H7 (cell line): ENCODE results near the gene ENGASE. TPM values are rescaled to one million over a fixed set of nuclear protein-coding genes. Genes with fewer than 3 reads are reported as not detected.
A peak's percentile ranks its signal among the peaks of the same experiment; 100 is the strongest.
"Not testable (repeated sequence)": the region's sequence is repeated elsewhere in the genome, so short reads cannot be mapped to it uniquely, and the experiment has no call there.

Experiments used
- DNase-seq: peaks from one replicate; pipeline ENCODE4 v3.0.0; 2012
- H3K27me3 ChIP-seq: 2 replicates; pipeline ENCODE4 v1.6.0; 2011; ENCODE audit warnings: mild to moderate bottlenecking, low read length; ENCODE audit not compliant: control insufficient read depth, insufficient read depth
- H3K36me3 ChIP-seq: replicated peaks from 2 replicates; pipeline ENCODE4 v1.5.1; 2011; ENCODE audit warnings: low read length; ENCODE audit not compliant: control insufficient read depth, insufficient read depth
- H3K4me3 ChIP-seq: 2 replicates; pipeline ENCODE4 v1.5.1; 2011; ENCODE audit warnings: low read depth, mild to moderate bottlenecking, control low read depth, low read length, moderate library complexity; ENCODE audit not compliant: insufficient read depth
- total RNA-seq: library from RNA; depleted of rRNA; stranded (reverse); fragments of >200 nt; shearing (Covaris generic); gene quantifications from 2 replicates; pipeline ENCODE4 v1.2.3, GENCODE V29; 2014; rRNA removed

The ENGASE gene
- 13.3 and 21.3 TPM in 2 replicates for total RNA-seq

- peak; percentile 100 for DNase-seq
- H3K4me3 ChIP-seq = peak within 1 kb of the TSS; percentile 57
- H3K36me3 ChIP-seq = peaks cover 4% of the 10 kb centered on the region
These were observed at the start of gene ENGASE for GRCh38 chr17:79074649-79075445. ENGASE (plus strand) TSS chr17:79074824; CDS start chr17:79074945, 121 bp downstream.

GRCh38 chr17:79024901-79025737 lies 49.5 kb upstream of the ENGASE start:
- H3K4me3 ChIP-seq = peak overlapping the region; percentile 50; the same call in 1 of the 2 replicates
- no peaks in the 10 kb centered on the region for H3K36me3 ChIP-seq
- peak; percentile 68 for DNase-seq
- H3K27me3 ChIP-seq = peaks cover 55% of the 10 kb centered on the region

More at GRCh38 chr17:79074649-79075445, at the start of gene ENGASE:
- peaks cover 3% of the 10 kb centered on the region; the same call in 1 of the 2 replicates for H3K27me3 ChIP-seq

GRCh38 chr17:79026376-79027273 lies 48.0 kb upstream of the ENGASE start:
- peak; percentile 37 for DNase-seq
- no peak overlapping the region for H3K4me3 ChIP-seq
- H3K27me3 ChIP-seq = peaks cover 45% of the 10 kb centered on the region
- H3K36me3 ChIP-seq = no peaks in the 10 kb centered on the region

GRCh38 chr17:79027274-79027924 lies 47.2 kb upstream of the ENGASE start:
- H3K4me3 ChIP-seq = no peak overlapping the region
- DNase-seq = peak; percentile 46
- no peaks in the 10 kb centered on the region for H3K36me3 ChIP-seq
- H3K27me3 ChIP-seq = peaks cover 42% of the 10 kb centered on the region

GRCh38 chr17:79027925-79028491 lies 46.6 kb upstream of the ENGASE start:
- peak; percentile 37 for DNase-seq
- Histone ChIP-seq H3K4me3 (no peak overlapping the region), H3K36me3 (no peaks in the 10 kb centered on the region), H3K27me3 (peaks cover 36% of the 10 kb centered on the region)

GRCh38 chr17:79028496-79029326 lies 45.9 kb upstream of the ENGASE start:
- Histone ChIP-seq H3K36me3 (no peaks in the 10 kb centered on the region), H3K27me3 (peaks cover 29% of the 10 kb centered on the region), H3K4me3 (no peak overlapping the region)
- peak; percentile 64 for DNase-seq

GRCh38 chr17:79029327-79030009 lies 45.2 kb upstream of the ENGASE start:
- Histone ChIP-seq H3K36me3 (no peaks in the 10 kb centered on the region), H3K4me3 (no peak overlapping the region), H3K27me3 (peaks cover 21% of the 10 kb centered on the region)
- peak; percentile 25 for DNase-seq

- H3K27me3 ChIP-seq = peaks cover 10% of the 10 kb centered on the region
- not testable (repeated sequence) for DNase-seq, H3K36me3 ChIP-seq, H3K4me3 ChIP-seq
These were observed 44.0 kb upstream of the ENGASE start for GRCh38 chr17:79030636-79031035.

- Histone ChIP-seq H3K4me3 (no peak overlapping the region), H3K36me3 (no peaks in the 10 kb centered on the region), H3K27me3 (peaks cover 2% of the 10 kb centered on the region; the same call in 1 of the 2 replicates)
- DNase-seq = no peak
These were observed 42.4 kb upstream of the ENGASE start for GRCh38 chr17:79031996-79032875.

GRCh38 chr17:79033046-79033616 lies 41.5 kb upstream of the ENGASE start:
- Histone ChIP-seq H3K36me3 (no peaks in the 10 kb centered on the region), H3K4me3 (no peak overlapping the region), H3K27me3 (no peaks in the 10 kb centered on the region)
- DNase-seq = no peak

- Histone ChIP-seq H3K4me3 (no peak overlapping the region), H3K27me3 (no peaks in the 10 kb centered on the region), H3K36me3 (no peaks in the 10 kb centered on the region)
- DNase-seq = no peak
These were observed 40.7 kb upstream of the ENGASE start for GRCh38 chr17:79033741-79034501.
